B cell (primary cell): ENCODE measurements around the gene BRPF3.

ENCODE experiments used
- EZH2 ChIP-seq: IDR thresholded peaks from 2 replicates; pipeline ENCODE4 v1.6.1; 2012; ENCODE audit warnings: borderline replicate concordance, low read depth, mild to moderate bottlenecking, moderate library complexity, low read length; ENCODE audit not compliant: insufficient read depth, poor library complexity, severe bottlenecking
- TF ChIP-seq, protein P1 (sequence below): fragments of 200-600 bp; IDR thresholded peaks from one replicate; pipeline ENCODE4 v1.8.0; 2022; ENCODE audit warnings: antibody characterized with exemption, mild to moderate bottlenecking

- no peak for TF ChIP-seq EZH2
- TF ChIP-seq, protein P1, sequence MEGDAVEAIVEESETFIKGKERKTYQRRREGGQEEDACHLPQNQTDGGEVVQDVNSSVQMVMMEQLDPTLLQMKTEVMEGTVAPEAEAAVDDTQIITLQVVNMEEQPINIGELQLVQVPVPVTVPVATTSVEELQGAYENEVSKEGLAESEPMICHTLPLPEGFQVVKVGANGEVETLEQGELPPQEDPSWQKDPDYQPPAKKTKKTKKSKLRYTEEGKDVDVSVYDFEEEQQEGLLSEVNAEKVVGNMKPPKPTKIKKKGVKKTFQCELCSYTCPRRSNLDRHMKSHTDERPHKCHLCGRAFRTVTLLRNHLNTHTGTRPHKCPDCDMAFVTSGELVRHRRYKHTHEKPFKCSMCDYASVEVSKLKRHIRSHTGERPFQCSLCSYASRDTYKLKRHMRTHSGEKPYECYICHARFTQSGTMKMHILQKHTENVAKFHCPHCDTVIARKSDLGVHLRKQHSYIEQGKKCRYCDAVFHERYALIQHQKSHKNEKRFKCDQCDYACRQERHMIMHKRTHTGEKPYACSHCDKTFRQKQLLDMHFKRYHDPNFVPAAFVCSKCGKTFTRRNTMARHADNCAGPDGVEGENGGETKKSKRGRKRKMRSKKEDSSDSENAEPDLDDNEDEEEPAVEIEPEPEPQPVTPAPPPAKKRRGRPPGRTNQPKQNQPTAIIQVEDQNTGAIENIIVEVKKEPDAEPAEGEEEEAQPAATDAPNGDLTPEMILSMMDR = no peak
Measured at GRCh38 chr6:36200154-36200891, 3.8 kb downstream of the BRPF3 start.
